Fibroblast of villous mesenchyme (primary cell): ENCODE measurements around the gene WNT3. TPM values are rescaled to one million over a fixed set of nuclear protein-coding genes. Genes with fewer than 3 reads are reported as not detected.

ENCODE experiments used
- DNase-seq: peaks from one replicate; pipeline ENCODE4 v3.0.0-alpha.2; 2010; ENCODE audit warnings: low read depth
- H3K4me3 ChIP-seq: 2 replicates; pipeline ENCODE4 v1.5.1; 2011; ENCODE audit warnings: low read depth, mild to moderate bottlenecking, low read length
- total RNA-seq: library from RNA; depleted of rRNA; stranded (reverse); fragments of >200 nt; gene quantifications from 2 replicates; pipeline ENCODE4 v1.2.3, GENCODE V29; 2012
- TF ChIP-seq, protein P1 (sequence below): IDR thresholded peaks from 2 replicates; pipeline ENCODE4 v1.5.1; 2012; ENCODE audit warnings: low read depth, mild to moderate bottlenecking, low read length; ENCODE audit not compliant: insufficient read depth

WNT3 gene
- total RNA-seq, 1 donor, result 2.2 TPM

DNA sequence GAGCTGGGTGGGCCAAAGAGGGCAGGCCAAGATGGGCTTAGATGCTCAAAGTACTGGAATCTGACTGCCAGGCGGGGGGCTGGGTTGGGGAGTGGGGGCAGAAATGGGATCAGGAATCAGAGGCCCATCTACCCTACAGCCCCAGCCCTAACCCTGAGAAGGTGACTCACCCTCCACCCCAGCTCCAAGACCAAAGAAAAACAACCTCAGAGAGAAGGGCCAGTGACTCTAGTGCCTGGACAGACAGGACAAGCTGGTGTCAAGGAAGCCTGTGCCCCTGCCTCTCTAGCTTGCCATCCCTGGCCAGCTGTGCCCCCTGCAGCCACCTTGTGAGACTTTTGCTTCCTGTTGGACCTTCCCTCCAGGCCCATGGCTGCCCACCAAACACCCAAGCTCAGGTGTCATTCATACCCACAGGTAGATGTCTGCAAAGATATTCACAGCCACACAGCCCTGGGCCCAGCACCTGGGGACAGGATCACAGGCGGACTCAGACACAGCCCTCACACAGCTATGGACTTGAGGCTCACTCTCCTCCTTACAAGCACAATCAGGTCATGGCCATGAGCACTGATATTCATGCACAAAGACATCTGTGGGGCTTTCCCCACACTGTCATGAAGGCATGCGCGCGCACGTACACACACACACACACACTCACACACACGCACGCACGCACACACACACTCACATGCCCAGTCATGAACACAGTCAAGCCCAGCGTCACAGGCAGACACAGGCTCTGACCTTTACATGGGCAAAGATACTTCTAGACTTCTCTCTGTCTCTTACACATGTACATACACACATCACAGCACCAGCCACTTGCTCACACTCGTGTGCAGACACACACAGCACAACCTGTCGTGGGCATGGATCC, 2.8 kb downstream of the WNT3 start:
- DNase-seq, result no peak
- TF ChIP-seq, protein P1, sequence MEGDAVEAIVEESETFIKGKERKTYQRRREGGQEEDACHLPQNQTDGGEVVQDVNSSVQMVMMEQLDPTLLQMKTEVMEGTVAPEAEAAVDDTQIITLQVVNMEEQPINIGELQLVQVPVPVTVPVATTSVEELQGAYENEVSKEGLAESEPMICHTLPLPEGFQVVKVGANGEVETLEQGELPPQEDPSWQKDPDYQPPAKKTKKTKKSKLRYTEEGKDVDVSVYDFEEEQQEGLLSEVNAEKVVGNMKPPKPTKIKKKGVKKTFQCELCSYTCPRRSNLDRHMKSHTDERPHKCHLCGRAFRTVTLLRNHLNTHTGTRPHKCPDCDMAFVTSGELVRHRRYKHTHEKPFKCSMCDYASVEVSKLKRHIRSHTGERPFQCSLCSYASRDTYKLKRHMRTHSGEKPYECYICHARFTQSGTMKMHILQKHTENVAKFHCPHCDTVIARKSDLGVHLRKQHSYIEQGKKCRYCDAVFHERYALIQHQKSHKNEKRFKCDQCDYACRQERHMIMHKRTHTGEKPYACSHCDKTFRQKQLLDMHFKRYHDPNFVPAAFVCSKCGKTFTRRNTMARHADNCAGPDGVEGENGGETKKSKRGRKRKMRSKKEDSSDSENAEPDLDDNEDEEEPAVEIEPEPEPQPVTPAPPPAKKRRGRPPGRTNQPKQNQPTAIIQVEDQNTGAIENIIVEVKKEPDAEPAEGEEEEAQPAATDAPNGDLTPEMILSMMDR, result no peak
- H3K4me3 ChIP-seq, result no peak overlapping the region

DNA sequence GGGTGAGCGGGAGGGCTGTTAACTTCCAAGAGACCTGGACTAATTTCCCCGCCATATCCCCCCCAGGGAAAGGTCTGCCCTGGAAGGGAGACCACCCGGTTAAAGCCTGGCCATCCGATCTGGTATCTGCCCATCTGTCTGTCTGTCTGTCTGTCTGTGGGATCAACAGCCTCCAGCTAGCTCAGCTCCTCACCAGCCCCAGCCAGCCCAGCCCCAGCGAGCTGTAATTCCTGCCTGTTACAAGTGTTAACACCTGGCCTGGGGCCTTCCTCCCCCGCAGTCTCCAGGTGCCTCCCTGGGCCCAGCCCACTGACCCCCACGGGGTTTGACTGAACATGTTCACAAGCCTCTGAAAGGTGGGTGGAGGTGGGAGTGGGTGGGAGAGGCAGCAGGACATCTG, 4.0 kb downstream of the WNT3 start:
- TF ChIP-seq, protein P1, result no peak
- H3K4me3 ChIP-seq, result no peak overlapping the region
- no peak for DNase-seq

DNA sequence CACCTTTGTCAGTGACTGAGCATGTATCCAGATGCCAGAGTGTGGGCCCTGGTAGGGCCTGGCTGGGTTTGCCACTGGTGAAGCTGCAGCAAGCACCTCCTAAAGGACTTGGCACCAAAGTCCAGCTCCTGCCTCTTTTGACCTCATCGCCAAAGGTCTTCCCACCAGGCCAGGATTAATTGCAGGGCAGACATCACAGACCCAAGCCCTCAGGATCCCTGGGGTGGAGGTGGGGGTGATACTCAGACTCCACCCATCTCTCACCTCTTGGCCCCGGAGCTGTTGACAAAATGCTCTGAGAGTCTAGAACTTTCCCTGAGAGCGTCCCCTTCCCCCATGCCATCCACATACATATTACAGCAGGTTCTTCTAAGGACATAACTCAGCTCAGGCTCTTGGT, 4.6 kb downstream of the WNT3 start:
- DNase-seq, result no peak
- TF ChIP-seq, protein P1, result no peak
- no peak overlapping the region for H3K4me3 ChIP-seq

DNA sequence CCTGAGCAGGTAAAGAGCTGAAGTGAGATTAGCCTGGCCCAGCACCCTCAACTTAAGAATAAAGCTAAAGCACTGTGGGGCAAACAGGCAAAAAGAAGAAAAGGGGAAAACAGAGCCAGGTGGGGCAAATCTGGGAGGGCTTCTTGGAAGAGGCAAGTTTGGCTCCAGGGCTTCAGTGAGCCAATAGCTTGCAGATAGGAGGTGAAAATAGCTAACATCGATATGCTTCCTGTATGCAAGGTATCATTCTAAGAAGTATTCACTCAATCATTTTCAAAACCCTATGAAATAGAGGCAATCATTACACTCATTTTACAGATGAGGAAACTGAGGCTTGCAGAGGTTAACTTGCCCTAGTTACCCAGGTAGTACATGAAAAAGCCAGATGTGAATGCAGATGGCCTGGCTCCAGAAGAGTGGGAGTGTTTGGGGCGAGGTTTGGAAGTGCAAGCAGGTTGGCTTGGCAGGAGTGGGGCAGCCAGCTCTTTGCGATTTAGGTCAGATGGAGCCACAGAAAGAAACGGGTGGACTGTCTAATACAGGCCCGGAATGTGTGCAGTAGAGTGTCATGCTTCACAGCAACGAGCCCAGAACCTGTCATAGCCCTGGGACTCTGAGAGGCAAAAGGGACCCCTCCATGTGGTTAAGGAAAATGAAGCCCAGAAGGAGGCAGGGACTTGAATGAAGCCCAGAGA, 5.7 kb downstream of the WNT3 start:
- TF ChIP-seq, protein P1, result no peak
- no peak overlapping the region for H3K4me3 ChIP-seq
- DNase-seq, result no peak

DNA sequence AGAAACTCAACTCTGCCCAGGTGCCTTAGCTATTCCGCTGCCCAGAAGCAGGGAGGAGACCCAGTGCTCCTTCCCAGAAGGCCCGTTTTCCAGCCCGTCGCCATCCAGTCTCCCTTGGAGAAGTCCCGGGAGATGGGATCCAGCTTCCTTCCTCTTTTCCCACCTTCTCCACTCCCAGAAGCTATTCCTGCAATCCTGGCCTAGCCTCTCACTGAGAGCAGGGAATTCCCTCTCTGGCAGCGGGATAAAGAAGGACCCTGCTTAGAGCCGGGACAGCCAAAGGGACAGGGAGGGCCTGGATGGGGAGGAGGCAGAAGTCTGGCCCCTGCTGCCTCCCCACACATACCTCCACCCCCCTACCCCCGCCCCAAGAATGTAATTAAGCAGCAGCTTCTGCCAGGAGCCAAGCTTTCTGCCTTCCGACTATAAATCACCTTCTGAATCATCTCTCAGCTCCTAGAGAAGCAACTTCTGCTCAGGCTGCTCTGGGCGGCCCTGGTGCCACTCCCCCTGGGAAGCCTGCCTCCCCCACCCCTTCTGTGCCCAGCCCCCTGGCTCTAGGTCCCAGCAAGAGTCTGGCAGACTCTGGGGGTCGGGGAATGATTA, 6.4 kb downstream of the WNT3 start:
- H3K4me3 ChIP-seq, result no peak overlapping the region
- peak; percentile 44 for DNase-seq
- TF ChIP-seq, protein P1, result no peak

DNA sequence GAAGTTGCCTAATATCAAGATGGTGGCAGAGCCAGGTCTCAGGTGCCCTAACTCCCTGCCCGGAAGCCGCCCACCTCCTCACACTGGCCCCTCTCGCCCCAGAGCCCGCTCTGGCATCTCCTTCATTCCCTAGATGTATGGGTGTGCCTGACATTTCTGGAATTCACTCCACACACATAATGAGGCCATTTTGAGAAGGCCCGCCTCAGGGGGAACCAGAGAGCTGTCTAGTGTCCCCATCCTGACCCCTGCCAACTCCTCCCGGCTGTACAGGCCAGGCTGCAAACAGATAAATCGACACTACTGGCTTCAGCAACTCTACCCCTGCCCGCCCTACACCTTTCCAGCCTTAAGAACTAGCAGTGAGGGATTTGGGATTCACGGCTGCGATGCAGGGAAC, 7.7 kb downstream of the WNT3 start:
- no peak for DNase-seq
- TF ChIP-seq, protein P1, result no peak
- no peak overlapping the region for H3K4me3 ChIP-seq
